22Rv1 (cell line): ENCODE measurements around the gene ANO3.

Source experiments
- ZFX ChIP-seq: fragments of 450-650 bp; IDR thresholded peaks from 2 replicates; pipeline ENCODE4 v1.6.1; 2017; ENCODE audit warnings: antibody characterized with exemption, borderline replicate concordance
- TF ChIP-seq, protein P1 (sequence below): fragments of 450-650 bp; IDR thresholded peaks from 2 replicates; pipeline ENCODE4 v1.5.1; 2017; ENCODE audit warnings: mild to moderate bottlenecking

DNA sequence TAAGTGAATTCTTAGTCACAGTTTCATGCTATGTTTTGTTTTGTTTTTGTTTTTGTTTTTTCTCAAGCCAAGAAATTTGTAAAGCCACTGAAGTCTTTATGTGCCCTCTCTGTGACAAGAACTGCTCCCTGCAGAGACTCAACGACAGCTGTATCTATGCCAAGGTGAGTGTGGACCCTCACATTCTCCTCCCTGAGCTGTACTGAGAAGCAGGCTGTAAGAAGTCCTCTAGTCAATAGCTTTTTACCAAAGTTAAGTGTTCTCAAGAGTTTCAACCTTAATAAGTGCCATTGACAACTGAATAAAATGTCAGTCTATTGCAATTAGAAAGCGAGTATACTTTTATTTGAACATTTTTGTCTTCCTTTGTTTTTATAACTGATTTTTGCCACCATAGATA is 221.3 kb downstream of the ANO3 start:
- TF ChIP-seq, protein P1, sequence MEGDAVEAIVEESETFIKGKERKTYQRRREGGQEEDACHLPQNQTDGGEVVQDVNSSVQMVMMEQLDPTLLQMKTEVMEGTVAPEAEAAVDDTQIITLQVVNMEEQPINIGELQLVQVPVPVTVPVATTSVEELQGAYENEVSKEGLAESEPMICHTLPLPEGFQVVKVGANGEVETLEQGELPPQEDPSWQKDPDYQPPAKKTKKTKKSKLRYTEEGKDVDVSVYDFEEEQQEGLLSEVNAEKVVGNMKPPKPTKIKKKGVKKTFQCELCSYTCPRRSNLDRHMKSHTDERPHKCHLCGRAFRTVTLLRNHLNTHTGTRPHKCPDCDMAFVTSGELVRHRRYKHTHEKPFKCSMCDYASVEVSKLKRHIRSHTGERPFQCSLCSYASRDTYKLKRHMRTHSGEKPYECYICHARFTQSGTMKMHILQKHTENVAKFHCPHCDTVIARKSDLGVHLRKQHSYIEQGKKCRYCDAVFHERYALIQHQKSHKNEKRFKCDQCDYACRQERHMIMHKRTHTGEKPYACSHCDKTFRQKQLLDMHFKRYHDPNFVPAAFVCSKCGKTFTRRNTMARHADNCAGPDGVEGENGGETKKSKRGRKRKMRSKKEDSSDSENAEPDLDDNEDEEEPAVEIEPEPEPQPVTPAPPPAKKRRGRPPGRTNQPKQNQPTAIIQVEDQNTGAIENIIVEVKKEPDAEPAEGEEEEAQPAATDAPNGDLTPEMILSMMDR = no peak
- TF ChIP-seq ZFX = no peak
